Activated naive CD4-positive, alpha-beta T cell treated with anti-CD3 and anti-CD28 coated beads, Interleukin-2, amount 50 U/mL, for 16 hours (primary cell): ENCODE measurements around the gene ST3GAL4.
"Not testable (repeated sequence)": the region's sequence is repeated elsewhere in the genome, so short reads cannot be mapped to it uniquely, and the experiment has no call there.

Experiments used
- DNase-seq: peaks from one replicate; pipeline ENCODE4 v3.0.0-alpha.2; 2020

Gene ST3GAL4

DNA sequence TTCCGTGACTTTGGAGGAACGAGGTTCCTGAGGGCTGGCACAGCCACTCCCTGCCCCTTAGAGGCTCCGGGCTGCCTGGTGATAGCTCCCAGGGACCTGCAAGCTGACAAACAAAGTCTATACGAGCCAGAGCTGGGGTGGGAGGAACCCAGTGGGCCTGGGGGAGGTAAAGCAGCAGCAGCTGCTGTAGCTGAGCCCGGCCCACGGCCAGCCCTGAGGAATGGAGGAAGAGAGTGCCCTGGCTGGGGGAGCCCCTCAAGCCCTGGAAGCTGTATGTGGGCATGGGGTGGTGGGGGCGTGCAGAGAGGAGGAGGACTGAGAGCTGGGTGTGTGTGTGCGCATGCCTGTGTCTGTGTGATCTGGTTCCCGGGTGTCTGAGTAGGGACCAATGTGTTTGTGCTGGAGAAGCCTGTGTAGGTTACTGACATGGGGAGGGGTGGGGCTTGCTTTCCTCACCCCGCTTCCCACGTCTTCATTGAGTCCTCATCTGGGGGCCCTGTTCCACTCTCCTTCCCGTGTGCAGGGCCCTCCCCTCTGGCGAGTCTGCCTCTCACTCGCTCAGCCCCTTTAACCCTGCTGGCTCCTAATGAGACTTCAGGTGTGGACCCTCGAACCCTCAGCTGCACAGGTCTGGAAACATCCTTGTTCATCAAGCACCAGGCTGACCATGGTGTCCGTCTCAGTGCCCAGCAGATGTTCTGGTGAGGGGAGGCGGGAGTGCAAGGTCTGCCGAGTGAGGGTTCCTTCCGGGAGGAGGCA is 10.8 kb downstream of the ST3GAL4 start:
- DNase-seq, result no peak

DNA sequence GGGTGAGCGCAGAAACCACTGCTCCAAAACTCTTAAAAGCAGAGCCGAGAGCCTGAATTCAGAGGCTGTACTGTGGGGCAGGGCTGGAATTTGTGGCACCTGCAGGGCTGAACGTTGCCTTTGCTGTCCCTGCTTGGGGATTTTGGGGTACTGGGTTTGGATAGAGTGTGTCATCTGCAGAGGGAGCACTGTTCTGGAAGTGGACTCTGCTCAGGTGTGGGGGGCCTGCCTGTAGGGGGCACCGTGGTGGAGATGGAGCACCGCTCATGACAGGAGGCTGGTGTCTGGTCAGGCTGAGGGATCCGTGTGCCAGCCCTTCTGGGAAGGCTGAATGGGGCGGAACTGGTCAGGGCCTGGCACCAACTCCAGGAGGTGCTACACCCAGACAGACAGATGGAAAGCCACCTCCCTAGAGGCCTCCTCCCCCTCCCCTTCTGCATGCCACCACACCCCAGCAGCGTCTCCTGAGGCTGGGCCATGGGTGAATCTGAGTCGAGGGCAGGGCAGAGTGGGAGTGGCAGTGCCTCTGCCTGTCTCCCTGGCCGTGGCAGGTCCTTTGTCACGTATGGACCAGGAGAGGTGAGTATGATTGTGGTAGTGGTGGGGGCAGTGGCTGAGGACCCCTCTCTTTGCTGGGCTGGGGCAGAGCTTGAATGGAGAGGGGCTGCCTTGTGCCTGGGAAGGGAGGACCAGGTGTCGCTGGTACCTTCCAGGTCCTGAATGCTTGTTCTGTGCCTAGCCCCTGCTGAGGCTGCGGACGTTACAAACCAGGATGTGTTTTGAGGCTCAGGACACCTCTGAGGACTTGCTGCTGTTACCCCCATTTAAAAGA is 11.6 kb downstream of the ST3GAL4 start:
- DNase-seq, result not testable (repeated sequence)

DNA sequence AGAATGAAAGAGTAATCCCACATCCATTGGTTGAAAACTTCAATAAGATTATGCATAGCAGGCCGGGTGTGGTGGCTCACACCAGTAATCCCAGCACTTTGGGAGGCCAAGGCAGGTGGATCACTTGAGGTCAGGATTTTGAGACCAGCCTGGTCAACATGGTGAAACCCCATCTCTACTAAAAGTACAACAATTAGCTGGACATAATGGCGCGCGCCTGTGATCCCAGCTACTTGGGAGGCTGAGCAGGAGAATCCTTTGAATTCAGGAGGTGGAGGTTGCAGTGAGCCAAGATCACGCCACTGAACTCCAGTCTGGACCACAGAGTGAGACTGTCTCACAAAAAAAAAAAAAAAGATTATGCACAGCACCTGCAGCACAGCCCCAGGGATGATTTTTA is 12.3 kb downstream of the ST3GAL4 start:
- not testable (repeated sequence) for DNase-seq

DNA sequence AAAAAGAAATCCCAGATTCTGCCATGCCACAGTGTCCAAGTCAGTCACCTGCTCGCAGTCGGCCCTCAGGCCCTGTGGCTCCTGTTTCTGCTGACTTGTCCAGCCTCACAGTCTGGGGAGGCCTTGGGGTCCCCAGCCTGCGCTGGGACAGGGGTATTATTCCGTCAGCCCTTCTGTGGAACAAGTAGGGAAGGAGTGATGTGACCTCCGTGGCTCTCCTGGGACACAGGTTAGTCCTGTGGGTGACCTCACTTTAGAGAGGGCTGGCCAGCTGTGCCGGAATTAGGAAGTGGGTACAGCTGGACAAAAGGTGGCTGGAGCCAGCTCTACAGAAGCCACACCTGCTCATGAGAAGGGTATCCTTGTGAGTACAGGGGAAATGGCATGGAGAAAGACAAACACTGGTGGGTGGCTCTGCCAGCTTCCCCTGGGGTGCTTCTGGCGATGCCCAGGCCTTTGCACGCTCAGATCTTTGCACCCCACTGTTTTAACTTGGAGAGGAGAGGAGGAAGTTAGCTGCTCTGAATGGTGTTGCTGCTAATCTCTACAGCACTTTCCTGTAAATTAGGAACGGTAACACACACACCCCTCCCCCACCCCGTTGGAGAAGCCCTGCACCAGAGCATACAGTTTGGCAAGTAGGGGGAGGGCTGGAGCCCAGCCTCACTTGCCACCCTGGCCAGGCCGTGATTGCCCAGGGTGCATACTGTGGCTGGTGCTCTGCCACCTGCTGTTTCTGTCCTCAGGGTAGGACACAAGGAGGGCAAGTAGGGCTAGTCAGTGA is 13.0 kb downstream of the ST3GAL4 start:
- DNase-seq, result not testable (repeated sequence)

DNA sequence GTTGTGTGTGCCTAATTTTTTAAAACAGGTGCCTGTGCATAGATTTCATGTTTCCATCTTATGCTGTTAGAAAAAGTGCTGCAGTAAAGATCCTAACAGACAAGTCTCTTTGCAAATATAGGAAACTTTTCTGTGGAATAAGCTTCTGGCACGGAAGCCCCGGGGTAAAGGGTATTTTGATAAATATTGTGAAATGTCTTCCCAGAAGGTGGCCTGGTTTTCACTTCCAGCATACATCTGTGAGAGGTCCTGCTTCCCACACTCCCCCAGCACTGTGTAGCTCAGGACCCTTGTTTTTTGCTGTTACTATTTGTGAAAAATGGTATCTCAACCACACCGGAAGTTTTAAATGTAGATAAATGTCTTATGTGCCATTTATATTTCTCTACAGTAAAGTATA is 14.5 kb downstream of the ST3GAL4 start:
- DNase-seq, result no peak

DNA sequence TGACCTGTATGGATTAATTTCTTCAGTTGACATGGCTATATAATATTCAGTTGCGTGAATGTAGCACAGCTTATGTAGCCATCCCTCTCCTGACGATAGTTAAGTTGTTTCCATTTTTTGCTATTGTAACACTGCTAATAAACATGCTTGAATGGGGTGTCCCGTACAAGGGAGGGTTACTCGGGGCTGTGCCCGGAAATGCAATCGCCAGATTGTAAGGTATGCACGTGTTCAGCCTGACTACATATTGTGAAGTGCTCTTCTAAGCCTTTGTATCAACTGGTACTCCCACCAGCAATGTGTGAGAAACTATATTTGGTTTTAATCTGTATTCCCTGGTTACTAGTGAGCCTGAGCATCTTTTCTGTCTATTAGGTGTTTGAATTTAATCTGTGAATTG is 16.1 kb downstream of the ST3GAL4 start:
- no peak for DNase-seq

DNA sequence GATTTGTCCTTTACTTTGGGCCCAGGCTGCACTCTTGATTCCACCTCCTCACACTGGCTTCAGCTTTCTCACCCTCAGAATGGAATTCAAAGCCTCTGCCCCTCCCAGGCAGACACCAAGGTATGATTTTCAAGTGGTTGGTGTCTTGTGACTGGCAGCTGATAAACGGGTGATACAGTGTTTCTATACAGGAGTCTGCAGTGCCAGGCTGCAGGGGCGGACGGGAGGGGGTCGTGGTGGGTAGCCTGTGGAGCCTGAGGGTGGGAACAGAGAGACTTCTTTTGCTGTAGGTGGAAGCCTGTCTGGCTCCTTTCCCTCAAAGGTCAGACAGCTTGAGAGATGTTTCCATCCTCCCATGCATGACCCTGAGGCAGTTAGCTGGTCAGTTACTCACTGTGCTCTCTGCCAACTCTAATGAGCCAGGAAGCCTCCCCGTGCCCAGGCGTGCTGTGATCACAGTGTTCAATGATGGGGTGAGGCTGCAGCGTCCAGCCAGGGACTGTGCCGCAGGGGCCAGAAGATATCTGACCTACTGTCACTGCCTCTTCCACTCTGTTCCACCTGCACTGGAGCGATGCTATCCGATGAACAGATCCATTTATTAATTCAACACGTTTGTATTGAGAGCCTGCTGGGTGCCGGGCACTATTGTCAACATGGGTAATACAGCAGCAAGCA is 18.0 kb downstream of the ST3GAL4 start:
- DNase-seq, result not testable (repeated sequence)

DNA sequence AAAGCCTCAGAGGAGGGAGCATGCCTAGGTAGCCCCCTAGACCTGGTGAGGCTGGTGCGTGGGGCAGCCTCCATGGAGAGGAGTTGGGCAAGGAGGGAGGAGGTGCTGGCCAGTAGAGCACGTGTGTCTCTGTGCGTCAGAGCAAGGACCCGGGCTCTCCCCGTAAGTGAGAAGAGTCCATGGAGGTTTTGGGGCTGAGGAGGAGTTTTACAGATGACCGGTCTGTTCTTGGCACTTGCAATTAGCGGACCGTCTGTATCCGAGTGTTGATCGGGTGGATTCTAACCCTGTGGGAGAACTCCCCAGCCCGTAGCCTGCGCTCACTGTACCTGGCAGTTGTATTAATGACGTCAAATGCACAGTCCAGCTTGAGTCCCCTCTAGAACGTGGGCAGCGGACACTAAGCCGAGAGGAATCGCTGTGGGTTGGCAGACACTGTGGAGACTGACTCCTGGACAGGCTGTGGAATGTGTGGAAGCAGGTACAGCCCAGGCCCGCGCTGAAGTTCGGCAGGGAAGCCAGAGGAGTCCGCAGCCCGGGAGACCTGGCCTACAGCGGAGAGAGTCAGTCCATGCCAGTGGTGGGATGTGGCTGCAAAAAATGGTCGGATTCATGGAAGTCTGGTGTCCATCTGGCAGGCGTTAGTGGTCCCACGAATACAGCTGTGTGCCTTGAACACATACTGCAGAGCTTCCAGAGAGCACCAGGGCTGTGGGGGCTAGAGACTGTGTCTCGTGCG is 19.2 kb downstream of the ST3GAL4 start:
- DNase-seq, result not testable (repeated sequence)

DNA sequence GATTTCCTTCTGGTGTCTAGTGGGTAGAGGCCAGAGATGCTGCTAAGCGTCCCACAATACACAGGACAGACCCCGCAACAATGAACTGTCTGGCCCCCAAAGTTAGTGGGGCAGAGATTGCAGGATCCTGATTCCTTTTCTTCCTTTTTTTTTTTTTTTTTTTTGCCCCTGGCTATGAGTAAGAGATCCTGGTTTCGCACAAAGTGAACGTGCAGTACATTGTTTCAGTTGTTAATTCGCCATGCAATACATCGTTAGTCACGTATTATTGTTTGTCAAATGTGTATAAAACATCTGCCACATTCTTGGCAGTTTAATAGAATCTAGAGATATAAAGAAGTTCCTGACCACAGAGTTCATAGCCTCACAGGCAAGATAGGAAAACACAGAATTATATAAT is 20.2 kb downstream of the ST3GAL4 start:
- DNase-seq, result no peak

DNA sequence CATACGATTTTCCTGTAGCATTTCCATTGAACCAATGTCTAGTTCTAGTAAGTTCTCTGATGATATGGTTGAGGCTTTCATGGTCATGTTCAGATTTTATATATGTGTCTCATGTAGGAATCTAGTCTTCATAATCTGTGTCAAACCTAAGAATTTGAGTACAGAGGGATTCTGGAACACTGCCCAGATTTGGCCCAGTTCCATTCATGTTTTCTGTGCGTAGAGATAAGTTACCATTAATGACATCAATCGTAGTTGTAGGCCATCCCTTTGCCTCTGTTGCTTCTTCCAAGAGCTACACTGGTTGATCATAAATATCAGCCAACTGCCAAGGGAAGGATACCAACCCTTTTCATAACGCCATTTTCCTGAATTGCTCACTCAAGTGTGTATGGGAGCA is 23.3 kb downstream of the ST3GAL4 start:
- DNase-seq, result no peak

DNA sequence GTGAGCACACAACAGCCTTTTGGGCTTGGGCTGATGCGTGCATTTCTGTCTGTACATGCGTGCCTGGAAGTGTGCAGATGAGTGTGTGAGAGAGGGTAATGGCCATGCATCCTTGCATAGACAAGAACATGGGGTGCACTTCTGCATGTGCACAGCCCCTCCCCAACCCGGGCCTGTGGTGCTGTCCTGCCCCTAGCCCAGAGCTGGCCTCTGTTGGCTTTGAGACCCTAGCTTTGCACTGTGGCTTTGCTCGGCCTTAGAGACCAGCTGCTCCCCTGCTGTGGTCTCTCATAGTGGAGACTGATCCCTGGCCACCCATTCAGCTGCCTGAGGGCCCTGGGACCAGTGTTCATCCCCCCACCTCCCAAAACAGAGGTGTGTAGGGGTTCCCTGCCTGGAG is 25.4 kb downstream of the ST3GAL4 start:
- DNase-seq, result no peak

DNA sequence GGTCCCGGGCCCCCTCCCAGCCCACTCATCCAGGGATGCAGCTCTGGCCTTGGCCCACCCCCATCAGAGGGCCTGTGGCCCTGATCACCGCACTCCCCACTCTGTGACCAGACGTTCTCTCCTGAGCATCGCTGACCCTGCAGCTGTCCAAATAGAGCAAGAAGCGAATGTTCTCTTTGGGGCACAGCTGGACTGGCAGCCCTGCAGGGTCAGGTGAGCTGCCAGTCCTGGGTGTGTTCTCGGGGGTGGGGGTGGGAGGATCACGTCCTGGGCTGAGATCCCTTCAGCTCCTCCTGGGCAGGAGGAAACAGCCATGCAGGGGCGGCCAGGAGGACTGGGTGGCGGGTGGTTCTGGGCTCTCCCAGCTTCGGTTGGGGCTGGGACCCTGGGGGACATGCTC is 26.5 kb downstream of the ST3GAL4 start:
- DNase-seq, result not testable (repeated sequence)

DNA sequence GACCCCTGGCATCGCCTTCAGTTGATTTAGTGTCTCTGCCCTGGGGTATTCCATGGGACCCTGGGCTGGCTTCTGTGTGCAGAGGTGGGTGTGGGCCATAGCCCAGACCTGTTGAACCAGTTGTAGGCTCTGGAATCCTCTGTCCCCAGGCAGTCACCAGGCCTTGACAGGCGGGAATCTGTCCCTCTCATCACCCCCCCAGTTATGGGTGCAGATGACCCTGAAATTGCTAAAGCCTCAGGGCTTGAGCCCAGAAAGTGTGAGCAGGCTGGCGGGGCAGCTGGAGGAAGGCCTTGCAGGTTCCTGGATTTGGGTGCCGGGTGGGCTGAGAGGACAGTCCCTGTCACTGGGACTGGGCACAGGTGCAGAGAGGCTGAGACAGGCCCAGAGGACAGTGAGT is 27.2 kb downstream of the ST3GAL4 start:
- DNase-seq, result not testable (repeated sequence)

DNA sequence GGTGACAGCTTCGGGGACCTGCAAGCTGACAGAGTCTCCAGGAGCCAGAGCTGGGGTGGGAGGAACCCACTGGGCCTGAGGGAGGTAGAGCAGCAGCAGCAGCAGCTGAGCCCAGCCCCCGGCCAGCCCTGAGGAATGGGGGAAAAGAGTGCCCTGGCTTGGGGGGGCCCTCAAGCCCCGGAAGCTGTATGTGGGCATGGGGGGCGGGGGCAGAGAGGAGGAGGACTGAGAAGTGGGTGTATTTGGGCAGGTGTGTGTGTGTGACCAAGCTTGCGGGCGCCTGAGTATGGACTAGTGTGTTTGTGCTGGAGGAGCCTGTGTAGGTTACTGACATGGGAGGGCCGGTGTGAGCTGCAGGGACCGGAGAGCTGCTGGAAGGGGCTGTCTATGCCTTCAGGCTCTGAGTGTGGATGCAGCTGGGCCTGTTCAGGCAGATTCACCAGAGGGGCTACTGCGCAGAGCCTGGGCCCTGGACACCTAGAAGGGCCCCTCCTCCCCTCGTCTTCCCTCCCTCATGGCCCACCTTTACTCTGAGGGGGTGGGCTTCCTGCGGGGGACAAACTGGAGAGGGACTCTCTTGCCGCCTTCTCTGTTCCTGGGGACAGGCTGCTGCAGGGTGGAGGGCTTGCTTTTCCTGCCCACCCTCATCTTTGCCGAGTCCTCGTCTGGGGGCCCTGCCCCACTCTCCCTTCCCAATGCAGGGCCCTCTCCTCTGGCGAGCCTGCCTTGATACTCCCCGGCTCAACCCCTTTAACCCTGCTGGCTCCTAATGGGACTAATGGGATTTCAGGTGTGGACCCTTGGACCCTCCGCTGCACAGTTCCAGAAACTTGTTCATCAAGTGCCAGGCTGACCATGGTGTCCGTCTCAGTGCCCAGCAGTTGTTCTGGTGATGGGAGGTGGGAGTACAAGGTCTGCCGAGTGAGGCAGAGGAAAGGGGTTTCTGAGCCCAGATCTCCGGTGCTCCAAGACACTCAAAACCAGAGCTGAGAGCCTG is 28.2 kb downstream of the ST3GAL4 start:
- no peak for DNase-seq

DNA sequence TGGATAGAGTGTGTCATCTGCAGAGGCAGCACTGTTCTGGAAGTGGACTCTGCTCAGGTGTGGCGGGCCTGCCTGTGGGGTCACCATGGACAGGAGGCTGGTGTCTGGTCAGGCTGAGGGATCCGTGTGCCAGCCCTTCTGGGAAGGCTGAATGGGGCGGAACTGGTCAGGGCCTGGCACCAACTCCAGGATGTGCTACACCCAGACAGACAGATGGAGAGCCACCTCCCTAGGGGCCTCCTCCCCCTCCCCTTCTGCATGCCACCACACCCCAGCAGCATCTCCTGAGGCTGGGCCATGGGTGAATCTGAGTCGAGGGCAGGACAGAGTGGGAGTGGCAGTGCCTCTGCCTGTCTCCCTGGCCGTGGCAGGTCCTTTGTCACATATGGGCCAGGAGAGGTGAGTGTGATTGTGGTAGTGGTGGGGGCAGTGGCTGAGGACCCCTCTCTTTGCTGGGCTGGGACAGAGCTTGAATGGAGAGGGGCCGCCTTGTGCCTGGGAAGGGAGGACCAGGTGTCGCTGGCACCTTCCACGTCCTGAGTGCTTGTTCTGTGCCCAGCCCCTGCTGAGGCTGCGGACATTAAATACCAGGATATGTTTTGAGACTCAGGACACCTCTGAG is 29.1 kb downstream of the ST3GAL4 start:
- no peak for DNase-seq

DNA sequence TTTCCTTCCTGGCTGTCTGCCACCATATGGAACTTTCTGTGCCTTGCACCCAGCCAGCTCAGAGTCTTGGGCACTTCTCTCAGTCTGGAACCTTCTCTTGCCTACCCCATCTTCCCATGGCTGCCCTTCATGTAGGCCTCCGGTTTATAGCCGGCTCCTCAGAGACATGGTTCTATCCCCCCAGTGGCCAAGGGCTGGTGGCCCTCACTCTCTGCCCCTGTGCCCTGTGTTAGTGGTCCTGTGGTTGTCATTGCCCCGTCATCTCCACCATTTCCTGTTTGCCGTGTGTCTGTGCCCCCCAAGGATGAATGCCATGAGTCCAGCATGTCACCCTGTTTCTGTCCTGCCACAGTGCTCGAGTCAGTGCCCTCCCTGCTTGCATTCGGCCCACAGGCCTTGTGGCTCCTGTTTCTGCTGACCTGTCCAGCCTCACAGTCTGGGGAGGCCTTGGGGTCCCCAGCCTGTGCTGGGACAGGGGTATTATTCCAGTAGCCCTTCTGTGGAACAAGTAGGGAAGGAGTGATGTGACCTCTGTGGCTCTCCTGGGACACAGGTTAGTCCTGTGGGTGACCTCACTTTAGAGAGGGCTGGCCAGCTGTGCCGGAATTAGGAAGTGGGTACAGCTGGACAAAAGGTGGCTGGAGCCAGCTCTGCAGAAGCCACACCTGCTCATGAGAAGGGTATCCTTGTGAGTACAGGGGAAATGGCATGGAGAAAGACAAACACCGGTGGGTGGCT is 30.7 kb downstream of the ST3GAL4 start:
- no peak for DNase-seq

DNA sequence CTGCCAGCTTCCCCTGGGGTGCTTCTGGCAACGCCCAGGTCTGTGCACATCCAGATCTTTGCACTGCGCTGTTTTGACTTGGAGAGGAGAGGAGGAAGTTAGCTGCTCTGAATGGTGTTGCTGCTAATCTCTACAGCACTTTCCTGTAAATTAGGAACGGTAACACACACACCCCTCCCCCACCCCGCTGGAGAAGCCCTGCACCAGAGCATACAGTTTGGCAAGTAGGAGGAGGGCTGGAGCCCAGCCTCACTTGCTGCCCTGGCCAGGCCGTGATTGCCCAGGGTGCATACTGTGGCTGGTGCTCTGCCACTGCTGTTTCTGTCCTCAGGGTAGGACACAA is 31.2 kb downstream of the ST3GAL4 start:
- DNase-seq, result not testable (repeated sequence)

DNA sequence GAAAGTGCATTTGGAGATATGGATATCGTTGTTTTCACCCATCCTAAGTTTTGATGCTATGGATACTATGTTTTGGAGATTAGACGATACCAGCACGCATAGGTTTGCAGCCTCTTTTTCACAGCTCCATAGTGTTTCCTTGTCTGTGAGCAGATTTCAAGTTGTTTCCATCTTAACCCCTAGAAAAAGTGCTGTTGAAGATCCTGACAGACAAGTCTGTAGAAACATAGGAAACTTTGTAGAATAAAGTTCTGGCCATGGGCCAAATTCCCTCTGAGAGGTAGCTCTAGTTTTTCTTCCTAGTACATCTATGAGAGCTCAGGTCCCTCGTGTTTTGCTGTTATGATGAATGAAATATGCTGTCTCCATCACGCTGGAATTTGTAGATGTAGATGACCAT is 32.4 kb downstream of the ST3GAL4 start:
- DNase-seq, result no peak

DNA sequence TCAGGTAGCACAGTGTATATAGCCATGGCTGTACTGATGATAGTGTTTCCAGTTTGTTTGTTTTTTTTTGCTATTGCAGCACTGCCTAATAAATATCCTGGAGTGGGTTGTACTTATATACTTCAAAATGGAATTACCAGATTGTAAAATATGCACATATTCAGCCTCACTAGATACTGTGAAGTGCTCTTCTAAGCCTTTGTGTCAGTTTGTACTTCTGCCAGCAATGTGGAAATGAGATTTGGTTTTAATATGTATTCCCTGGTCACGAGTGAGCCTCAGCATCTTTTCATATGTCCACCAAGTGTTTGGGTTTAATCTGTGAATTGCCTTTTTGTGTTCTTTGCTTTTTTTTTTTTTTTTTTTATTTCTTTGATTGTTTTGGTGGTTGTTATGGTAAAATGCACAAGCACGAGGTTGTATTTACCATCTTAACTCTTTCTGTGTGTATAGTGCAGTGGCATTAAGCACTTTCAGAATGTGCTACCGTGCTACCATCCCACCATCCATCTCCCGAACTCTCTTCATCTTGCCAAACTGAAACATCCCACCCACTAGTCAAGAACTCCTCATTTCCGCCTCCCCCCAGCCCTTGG is 34.9 kb downstream of the ST3GAL4 start:
- DNase-seq, result no peak
